GM12891 (cell line): ENCODE results near the gene PRPF38B.

Experiments
- POLR2A ChIP-seq: IDR thresholded peaks from 2 replicates; pipeline ENCODE4 v1.6.1; 2011; ENCODE audit warnings: low read depth, low read length, control low read depth
- POLR2AphosphoS5 ChIP-seq: IDR thresholded peaks from 2 replicates; pipeline ENCODE4 v1.6.1; 2011; ENCODE audit warnings: low read depth, low read length, control low read depth
- TAF1 ChIP-seq: IDR thresholded peaks from 2 replicates; pipeline ENCODE4 v1.6.1; 2011; ENCODE audit warnings: low read depth, low read length, control low read depth

DNA sequence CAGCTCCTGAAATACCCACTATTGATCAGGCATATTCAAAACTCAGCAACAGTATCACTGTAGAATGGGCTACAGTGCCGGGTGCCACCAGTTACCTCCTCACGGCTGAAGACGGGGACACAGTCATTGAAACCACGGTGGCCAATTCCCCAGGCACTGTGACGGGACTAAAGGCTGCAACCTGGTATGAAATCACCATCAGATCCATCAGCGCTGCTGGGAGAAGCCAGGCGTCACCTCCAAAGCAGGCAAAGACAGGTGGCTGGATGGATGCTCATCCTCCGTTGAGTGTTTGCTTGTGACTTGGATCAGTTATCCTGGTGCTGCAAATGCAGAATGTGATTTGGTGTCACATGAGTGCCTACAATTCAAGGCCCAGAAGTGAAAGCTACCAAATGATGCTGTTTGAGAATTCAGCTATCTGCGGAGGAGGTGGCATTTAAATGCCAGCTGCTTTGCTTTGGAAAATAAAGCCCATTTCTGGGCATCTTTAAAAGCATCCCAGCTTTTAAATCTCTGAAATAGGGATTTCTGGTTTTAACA lies 25.7 kb downstream of the PRPF38B start:
- TF ChIP-seq POLR2A = no peak
- TF ChIP-seq TAF1 = no peak
- no peak for TF ChIP-seq POLR2AphosphoS5
